NCI-H82 (cell line): ENCODE results near the gene CFAP57.

ENCODE experiments used
- DNase-seq: peaks from one replicate; lab custom pipeline; 2025; lab: John Stamatoyannopoulos, UW

Gene CFAP57

GRCh38 chr1:43255438-43256210 is 83.5 kb downstream of the CFAP57 start:
- DNase-seq: no peak

- no peak for DNase-seq
These were observed 84.8 kb downstream of the CFAP57 start for GRCh38 chr1:43256675-43257570.

- DNase-seq: no peak
These were observed 86.2 kb downstream of the CFAP57 start for GRCh38 chr1:43258370-43258769.

- DNase-seq: no peak
These were observed 93.3 kb downstream of the CFAP57 start for GRCh38 chr1:43265431-43265830.

- no peak for DNase-seq
These were observed 94.8 kb downstream of the CFAP57 start for GRCh38 chr1:43266881-43267280.

GRCh38 chr1:43267291-43267805 is 95.2 kb downstream of the CFAP57 start:
- no peak for DNase-seq

GRCh38 chr1:43267818-43268425 is 95.8 kb downstream of the CFAP57 start:
- no peak for DNase-seq

- no peak for DNase-seq
These were observed 97.7 kb downstream of the CFAP57 start, which contains the start of gene TMEM125 for GRCh38 chr1:43269627-43270375. Gene TMEM125 (plus strand): TSS chr1:43269983. CDS start chr1:43272723, 2,740 bp downstream.

- DNase-seq: no peak
These were observed 98.4 kb downstream of the CFAP57 start for GRCh38 chr1:43270421-43271095.

GRCh38 chr1:43271186-43272118 is 99.3 kb downstream of the CFAP57 start:
- no peak for DNase-seq

GRCh38 chr1:43272161-43272560 is 100.0 kb downstream of the CFAP57 start:
- no peak for DNase-seq

GRCh38 chr1:43272576-43273571 is 100.7 kb downstream of the CFAP57 start:
- DNase-seq: no peak

- no peak for DNase-seq
These were observed 101.6 kb downstream of the CFAP57 start for GRCh38 chr1:43273708-43274107.

- DNase-seq: no peak
These were observed 102.1 kb downstream of the CFAP57 start for GRCh38 chr1:43274125-43274803.

GRCh38 chr1:43274804-43275180 is 102.7 kb downstream of the CFAP57 start:
- no peak for DNase-seq

GRCh38 chr1:43275826-43276620 is 103.9 kb downstream of the CFAP57 start:
- no peak for DNase-seq

GRCh38 chr1:43276673-43277072 is 104.5 kb downstream of the CFAP57 start:
- no peak for DNase-seq
